ENCODE data around the gene TPCN2. TPM values are rescaled to one million over a fixed set of nuclear protein-coding genes. Genes with fewer than 3 reads are reported as not detected.

TPCN2 gene
- total RNA-seq, 1 experiment from 2014 or later = 28.9 TPM

DNA sequence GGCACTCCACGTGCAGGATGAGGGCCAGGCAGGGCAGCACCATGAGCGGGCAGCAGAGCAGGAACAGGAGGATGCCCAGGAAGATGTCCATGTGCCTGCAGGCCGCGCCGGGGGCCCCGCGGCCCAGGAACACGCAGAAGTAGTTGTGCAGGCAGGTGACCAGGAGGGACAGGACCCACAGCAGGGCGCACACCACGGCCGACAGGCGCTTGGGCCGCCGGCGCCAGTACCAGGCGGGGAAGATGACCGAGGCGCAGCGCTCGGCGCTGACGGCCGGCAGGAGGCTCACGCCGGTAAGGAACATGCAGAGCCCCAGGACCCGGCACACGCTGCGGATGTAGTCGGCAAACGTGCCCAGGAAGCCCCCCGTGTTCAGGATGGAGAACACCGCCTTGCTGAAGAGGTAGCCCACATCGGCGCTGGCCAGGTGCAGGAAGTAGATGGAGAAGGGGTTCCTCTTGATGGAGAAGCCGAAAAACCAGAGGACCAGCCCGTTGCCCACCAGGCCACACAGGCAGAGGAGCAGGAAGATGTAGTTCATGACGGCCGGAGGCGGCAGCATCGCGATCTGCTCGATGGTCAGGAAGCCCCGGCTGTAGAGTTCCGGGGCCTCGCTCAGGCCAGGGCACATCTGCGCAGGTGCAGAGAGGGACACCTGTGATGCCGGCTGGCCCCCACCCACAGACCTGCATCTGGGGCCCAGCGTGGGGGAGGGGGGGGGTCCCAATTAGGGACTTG lies 42.9 kb upstream of the TPCN2 start:
- ChIA-PET CTCF (no interaction called here), POLR2A (ENCODE audit: low non-redundant PET) (no interaction called here)
- intact Hi-C loops (cut with micrococcal nuclease; ENCODE audit: unreplicated experiment) = no loop called here
- BruUV-seq (replicated peaks) = no TSS peak
- no peak overlapping the region for H3K4me3 ChIP-seq (ENCODE audit: low read depth, low read length, poor library complexity, severe bottlenecking)
- no peaks in the 10 kb centered on the region for H3K9me3 ChIP-seq (ENCODE audit: low read depth, low read length, poor library complexity, severe bottlenecking)
- no peaks in the 10 kb centered on the region for H3K36me3 ChIP-seq (ENCODE audit: insufficient read depth, low read length, poor library complexity, severe bottlenecking)
- no peak overlapping the region for H3K27ac ChIP-seq (ENCODE audit: low read depth, low read length, poor library complexity, severe bottlenecking)
- H3K27me3 ChIP-seq (replicated peaks; ENCODE audit: insufficient read depth, low read depth, low read length, poor library complexity) = no peaks in the 10 kb centered on the region
- H3K4me1 ChIP-seq (ENCODE audit: insufficient read depth, low read length, poor library complexity, severe bottlenecking) = peaks cover 6% of the 10 kb centered on the region
- TF ChIP-seq, protein P1, sequence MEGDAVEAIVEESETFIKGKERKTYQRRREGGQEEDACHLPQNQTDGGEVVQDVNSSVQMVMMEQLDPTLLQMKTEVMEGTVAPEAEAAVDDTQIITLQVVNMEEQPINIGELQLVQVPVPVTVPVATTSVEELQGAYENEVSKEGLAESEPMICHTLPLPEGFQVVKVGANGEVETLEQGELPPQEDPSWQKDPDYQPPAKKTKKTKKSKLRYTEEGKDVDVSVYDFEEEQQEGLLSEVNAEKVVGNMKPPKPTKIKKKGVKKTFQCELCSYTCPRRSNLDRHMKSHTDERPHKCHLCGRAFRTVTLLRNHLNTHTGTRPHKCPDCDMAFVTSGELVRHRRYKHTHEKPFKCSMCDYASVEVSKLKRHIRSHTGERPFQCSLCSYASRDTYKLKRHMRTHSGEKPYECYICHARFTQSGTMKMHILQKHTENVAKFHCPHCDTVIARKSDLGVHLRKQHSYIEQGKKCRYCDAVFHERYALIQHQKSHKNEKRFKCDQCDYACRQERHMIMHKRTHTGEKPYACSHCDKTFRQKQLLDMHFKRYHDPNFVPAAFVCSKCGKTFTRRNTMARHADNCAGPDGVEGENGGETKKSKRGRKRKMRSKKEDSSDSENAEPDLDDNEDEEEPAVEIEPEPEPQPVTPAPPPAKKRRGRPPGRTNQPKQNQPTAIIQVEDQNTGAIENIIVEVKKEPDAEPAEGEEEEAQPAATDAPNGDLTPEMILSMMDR (conservative IDR thresholded peaks at IDR 0.05; ENCODE audit: low read depth, low read length) = no peak
- no peak for TF ChIP-seq EZH2 (IDR thresholded peaks at IDR 0.05; ENCODE audit: borderline replicate concordance, low read depth, low read length, poor library complexity, severe bottlenecking)
- no peak for DNase-seq (ENCODE audit: low spot score)

DNA sequence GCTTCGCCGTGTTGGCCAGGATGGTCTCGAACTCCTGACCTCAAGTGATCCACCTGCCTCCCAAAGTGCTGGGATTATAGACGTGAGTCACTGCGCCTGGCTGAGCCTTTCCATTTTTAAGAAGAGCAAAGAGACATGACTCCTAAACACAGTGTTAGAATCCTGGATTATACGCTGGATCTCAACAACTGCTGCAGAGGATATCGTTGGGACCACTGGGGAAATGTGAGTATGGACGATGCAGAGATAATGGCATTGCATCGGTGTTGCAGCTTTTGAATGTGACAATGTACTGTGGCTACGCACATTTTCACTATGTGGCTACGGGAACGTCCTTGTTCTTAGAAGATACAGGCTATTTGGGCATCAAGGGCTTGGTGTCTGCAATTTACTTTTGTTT lies 41.9 kb upstream of the TPCN2 start:
- BruUV-seq (replicated peaks) = no TSS peak
- CTCF ChIA-PET = no interaction called here
- H3K36me3 ChIP-seq (ENCODE audit: insufficient read depth, low read length, poor library complexity, severe bottlenecking) = no peaks in the 10 kb centered on the region
- no peak overlapping the region for H3K4me3 ChIP-seq (ENCODE audit: low read depth, low read length, poor library complexity, severe bottlenecking)
- intact Hi-C loops (cut with micrococcal nuclease; ENCODE audit: unreplicated experiment) = no loop called here
- H3K27me3 ChIP-seq (replicated peaks; ENCODE audit: insufficient read depth, low read depth, low read length, poor library complexity) = no peaks in the 10 kb centered on the region
- POLR2A ChIA-PET (ENCODE audit: low non-redundant PET) = no interaction called here
- no peaks in the 10 kb centered on the region for H3K9me3 ChIP-seq (ENCODE audit: low read depth, low read length, poor library complexity, severe bottlenecking)
- TF ChIP-seq, protein P1 (conservative IDR thresholded peaks at IDR 0.05; ENCODE audit: low read depth, low read length) = no peak
- H3K4me1 ChIP-seq (ENCODE audit: insufficient read depth, low read length, poor library complexity, severe bottlenecking) = peaks cover 14% of the 10 kb centered on the region
- DNase-seq (ENCODE audit: low spot score) = no peak
- H3K27ac ChIP-seq (ENCODE audit: low read depth, low read length, poor library complexity, severe bottlenecking) = no peak overlapping the region

DNA sequence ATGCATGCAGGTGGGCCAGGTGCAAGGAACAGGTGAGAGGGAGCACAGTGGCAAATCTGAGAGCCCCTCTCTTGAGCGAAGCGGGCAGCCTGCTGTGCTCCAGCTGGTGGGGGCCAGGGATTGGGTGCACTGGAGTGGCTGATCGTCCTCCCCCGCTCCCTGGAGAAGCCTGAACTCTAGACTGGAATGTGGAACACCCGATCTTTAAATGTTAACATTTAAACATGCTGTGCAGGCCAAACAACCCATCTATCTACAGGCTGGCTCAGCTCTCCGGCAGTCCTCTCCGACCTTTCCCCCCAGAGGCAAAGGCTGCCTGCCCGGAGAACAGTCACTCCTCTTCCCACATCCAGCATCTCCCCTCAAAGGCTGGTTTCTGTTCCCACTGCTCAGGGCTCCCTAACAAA lies 40.8 kb upstream of the TPCN2 start:
- Histone ChIP-seq H3K4me1 (ENCODE audit: insufficient read depth, low read length, poor library complexity, severe bottlenecking) (peaks cover 21% of the 10 kb centered on the region), H3K9me3 (ENCODE audit: low read depth, low read length, poor library complexity, severe bottlenecking) (no peaks in the 10 kb centered on the region), H3K4me3 (ENCODE audit: low read depth, low read length, poor library complexity, severe bottlenecking) (no peak overlapping the region), H3K36me3 (ENCODE audit: insufficient read depth, low read length, poor library complexity, severe bottlenecking) (no peaks in the 10 kb centered on the region), H3K27me3 (replicated peaks; ENCODE audit: insufficient read depth, low read depth, low read length, poor library complexity) (no peaks in the 10 kb centered on the region), H3K27ac (ENCODE audit: low read depth, low read length, poor library complexity, severe bottlenecking) (no peak overlapping the region)
- intact Hi-C loops (cut with micrococcal nuclease; ENCODE audit: unreplicated experiment) = no loop called here
- BruUV-seq (replicated peaks) = no TSS peak
- no peak for DNase-seq (ENCODE audit: low spot score)
- CTCF ChIA-PET = interaction anchor here (0.8 kb wide), 1 partner anchor 36 kb away, joined by 3 read pairs; no protein-coding TSS in a partner anchor
- POLR2A ChIA-PET (ENCODE audit: low non-redundant PET) = interaction anchor here (0.6 kb wide), 1 partner anchor 13 kb away, joined by 11 read pairs; no protein-coding TSS in a partner anchor
- TF ChIP-seq EZH2 (IDR thresholded peaks at IDR 0.05; ENCODE audit: borderline replicate concordance, low read depth, low read length, poor library complexity, severe bottlenecking) = no peak
- TF ChIP-seq, protein P1 (conservative IDR thresholded peaks at IDR 0.05; ENCODE audit: low read depth, low read length) = no peak

All from A673 (cell line).